ENCODE measurements around the gene MEX3B. TPM values are rescaled to one million over a fixed set of nuclear protein-coding genes. Genes with fewer than 3 reads are reported as not detected.
"Not testable (repeated sequence)": the region's sequence is repeated elsewhere in the genome, so short reads cannot be mapped to it uniquely, and the experiment has no call there.

MEX3B gene
- total RNA-seq, 1 donor from 2014 or later: 9.0 TPM

DNA sequence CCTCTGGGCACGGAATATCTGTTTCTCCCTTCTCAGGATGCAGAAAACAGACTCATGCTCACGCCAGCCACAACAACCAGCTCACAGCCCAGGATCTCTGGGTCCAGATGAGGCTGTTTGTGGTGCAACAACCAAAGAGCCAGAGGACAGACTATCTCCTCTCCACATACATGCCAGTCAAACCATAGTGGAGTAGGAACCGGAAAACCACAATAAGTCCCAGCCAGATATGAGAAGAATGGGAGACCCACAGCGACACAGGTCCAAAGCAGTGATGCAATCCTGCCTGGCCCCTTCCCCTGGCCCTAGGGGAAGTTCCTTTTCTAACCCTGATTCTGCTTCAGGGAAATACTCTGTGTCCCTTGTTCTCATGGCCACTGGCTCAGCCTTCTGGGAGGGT, 27.6 kb downstream of the MEX3B start:
- Histone ChIP-seq H3K9me3 (no peaks in the 10 kb centered on the region), H3K4me3 (no peak overlapping the region), H3K27me3 (no peaks in the 10 kb centered on the region), H3K27ac (no peak overlapping the region), H3K4me1 (no peaks in the 10 kb centered on the region), H3K36me3 (no peaks in the 10 kb centered on the region)
- no peak for DNase-seq (ENCODE audit: low spot score in 2 of 2)
- TF ChIP-seq, protein P1, sequence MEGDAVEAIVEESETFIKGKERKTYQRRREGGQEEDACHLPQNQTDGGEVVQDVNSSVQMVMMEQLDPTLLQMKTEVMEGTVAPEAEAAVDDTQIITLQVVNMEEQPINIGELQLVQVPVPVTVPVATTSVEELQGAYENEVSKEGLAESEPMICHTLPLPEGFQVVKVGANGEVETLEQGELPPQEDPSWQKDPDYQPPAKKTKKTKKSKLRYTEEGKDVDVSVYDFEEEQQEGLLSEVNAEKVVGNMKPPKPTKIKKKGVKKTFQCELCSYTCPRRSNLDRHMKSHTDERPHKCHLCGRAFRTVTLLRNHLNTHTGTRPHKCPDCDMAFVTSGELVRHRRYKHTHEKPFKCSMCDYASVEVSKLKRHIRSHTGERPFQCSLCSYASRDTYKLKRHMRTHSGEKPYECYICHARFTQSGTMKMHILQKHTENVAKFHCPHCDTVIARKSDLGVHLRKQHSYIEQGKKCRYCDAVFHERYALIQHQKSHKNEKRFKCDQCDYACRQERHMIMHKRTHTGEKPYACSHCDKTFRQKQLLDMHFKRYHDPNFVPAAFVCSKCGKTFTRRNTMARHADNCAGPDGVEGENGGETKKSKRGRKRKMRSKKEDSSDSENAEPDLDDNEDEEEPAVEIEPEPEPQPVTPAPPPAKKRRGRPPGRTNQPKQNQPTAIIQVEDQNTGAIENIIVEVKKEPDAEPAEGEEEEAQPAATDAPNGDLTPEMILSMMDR (IDR thresholded peaks at IDR 0.05): no peak
- intact Hi-C loops (cut with DNase I): no loop called here

DNA sequence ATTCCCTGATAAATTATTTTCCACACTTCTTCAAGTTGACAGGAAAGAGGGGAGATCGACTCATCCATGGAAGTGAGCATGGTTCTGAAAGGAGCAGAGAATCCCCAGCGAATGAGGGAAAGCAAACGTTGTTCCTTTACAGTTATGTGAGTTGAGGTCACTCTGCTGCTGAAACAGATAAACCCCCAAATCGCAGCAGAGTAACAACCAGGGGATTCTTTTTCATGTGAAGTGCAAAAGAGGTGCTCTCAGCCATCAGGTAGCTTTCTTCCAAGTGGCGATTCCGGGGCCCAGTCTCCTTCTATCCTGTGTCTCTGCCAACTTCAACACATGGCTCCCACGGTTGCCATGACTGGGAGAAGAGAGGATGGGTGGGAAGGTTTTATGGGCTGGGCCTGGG, 28.2 kb downstream of the MEX3B start:
- TF ChIP-seq, protein P1 (IDR thresholded peaks at IDR 0.05): no peak
- H3K36me3 ChIP-seq: no peaks in the 10 kb centered on the region
- H3K9me3 ChIP-seq: no peaks in the 10 kb centered on the region
- no peak for DNase-seq (ENCODE audit: low spot score in 2 of 2)
- no peaks in the 10 kb centered on the region for H3K27me3 ChIP-seq
- no peak overlapping the region for H3K27ac ChIP-seq
- no peaks in the 10 kb centered on the region for H3K4me1 ChIP-seq
- intact Hi-C loops (cut with DNase I): no loop called here
- H3K4me3 ChIP-seq: no peak overlapping the region

DNA sequence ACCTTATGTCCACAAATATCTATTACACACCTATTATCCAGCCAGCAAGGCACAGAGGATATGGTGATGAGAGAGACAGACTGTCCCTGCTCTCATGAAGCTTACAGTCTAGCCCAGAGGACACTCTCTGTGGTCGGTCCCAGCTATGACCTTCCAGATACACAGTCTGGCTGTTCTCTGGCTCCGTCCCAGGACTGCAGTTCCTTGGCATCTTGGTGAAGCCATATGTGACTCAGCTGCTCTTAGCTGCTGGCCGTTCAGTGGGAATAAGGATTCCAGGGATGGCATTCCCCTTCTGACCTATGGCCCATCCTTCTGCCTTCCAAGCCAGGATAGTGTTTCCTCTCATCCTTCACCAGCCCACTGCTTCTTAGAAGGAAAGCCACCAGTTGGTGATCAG, 30.8 kb downstream of the MEX3B start:
- no peaks in the 10 kb centered on the region for H3K4me1 ChIP-seq
- no peaks in the 10 kb centered on the region for H3K36me3 ChIP-seq
- no peak for DNase-seq (ENCODE audit: low spot score in 2 of 2)
- intact Hi-C loops (cut with DNase I): no loop called here
- no peak overlapping the region for H3K4me3 ChIP-seq
- H3K27ac ChIP-seq: no peak overlapping the region
- TF ChIP-seq, protein P1 (IDR thresholded peaks at IDR 0.05): no peak
- H3K27me3 ChIP-seq: no peaks in the 10 kb centered on the region
- H3K9me3 ChIP-seq: no peaks in the 10 kb centered on the region

DNA sequence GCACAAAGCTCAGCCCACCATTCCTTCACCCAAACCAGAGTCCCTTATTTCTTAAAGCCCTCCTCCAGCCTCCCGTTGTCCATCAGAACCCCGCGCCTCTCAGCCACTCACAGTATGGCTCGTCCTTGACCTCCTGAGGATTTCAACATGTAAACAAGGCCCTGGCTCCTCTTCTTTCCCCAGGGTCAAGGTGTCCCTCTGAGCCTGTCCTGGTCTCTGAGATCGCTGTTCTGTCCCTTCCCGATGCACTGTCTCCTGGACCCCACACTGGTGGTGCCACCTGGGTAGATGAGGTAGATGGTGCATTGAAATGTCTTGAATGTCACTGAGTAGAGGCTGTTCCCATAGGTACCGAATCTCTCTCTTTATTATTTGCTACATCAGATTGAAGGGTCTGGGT, 32.9 kb downstream of the MEX3B start:
- TF ChIP-seq, protein P1 (IDR thresholded peaks at IDR 0.05): no peak
- intact Hi-C loops (cut with DNase I): no loop called here
- Histone ChIP-seq H3K4me1 (no peaks in the 10 kb centered on the region), H3K27me3 (no peaks in the 10 kb centered on the region), H3K27ac (no peak overlapping the region), H3K36me3 (no peaks in the 10 kb centered on the region), H3K9me3 (no peaks in the 10 kb centered on the region), H3K4me3 (no peak overlapping the region)
- DNase-seq (ENCODE audit: low spot score in 2 of 2): no peak

DNA sequence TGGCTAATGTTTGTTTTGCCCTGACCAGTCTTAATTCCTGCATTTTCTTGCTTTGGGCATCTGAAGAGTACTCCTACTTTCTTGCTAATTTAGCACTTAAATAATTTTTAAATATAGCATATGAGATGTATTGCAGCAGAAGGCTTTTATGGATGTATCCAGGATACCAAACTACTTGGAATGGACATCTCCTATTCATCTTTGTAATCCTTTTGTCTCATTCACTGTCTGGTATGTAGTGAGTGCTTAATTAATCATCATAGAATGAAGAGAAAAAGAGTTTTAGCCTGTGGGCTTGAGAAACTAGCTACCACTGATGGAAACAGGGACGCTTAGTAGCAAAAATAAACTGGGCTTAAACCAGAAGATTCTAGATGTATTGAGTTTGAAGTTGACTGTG, 40.6 kb downstream of the MEX3B start:
- Histone ChIP-seq H3K27me3 (no peaks in the 10 kb centered on the region), H3K4me1 (no peaks in the 10 kb centered on the region), H3K4me3 (no peak overlapping the region), H3K27ac (no peak overlapping the region), H3K9me3 (no peaks in the 10 kb centered on the region), H3K36me3 (no peaks in the 10 kb centered on the region)
- intact Hi-C loops (cut with DNase I): no loop called here
- no peak for DNase-seq (ENCODE audit: low spot score in 2 of 2)
- TF ChIP-seq, protein P1 (IDR thresholded peaks at IDR 0.05): no peak

DNA sequence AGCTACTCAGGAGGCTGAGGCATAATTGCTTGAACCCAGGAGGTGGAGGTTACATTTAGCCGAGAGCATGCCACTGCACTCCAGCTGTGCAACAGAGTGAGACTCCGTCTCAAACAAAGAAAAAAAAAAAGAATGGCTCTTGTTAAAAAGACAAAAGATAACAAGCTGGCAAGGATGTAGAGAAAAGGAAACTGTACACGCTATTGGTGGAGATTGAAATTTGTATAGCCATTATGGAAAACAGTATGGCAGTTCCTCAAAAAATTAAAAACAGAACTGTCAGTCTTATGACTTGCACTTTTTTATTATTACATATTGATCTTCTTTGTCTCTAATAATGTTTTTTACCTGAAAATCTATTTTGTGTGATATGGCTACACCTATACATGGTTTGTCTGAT, 41.9 kb downstream of the MEX3B start:
- no peaks in the 10 kb centered on the region for H3K4me1 ChIP-seq
- no peak for DNase-seq (ENCODE audit: low spot score in 2 of 2)
- intact Hi-C loops (cut with DNase I): no loop called here
- H3K27me3 ChIP-seq: no peaks in the 10 kb centered on the region
- H3K36me3 ChIP-seq: no peaks in the 10 kb centered on the region
- H3K27ac ChIP-seq: no peak overlapping the region
- TF ChIP-seq, protein P1 (IDR thresholded peaks at IDR 0.05): no peak
- H3K9me3 ChIP-seq: no peaks in the 10 kb centered on the region
- H3K4me3 ChIP-seq: no peak overlapping the region

DNA sequence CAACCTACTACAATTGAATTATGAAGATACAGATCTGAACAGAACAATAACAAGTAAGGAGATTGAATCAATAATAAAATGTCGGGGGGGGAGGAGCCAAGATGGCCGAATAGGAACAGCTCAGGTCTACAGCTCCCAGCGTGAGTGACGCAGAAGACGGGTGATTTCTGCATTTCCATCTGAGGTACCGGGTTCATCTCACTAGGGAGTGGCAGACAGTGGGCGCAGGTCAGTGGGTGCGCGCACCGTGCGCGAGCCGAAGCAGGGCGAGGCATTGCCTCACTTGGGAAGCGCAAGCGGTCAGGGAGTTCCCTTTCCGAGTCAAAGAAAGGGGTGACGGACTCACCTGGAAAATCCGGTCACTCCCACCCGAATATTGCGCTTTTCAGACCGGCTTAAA, 50.7 kb downstream of the MEX3B start:
- intact Hi-C loops (cut with DNase I); H3K27ac ChIP-seq; DNase-seq (ENCODE audit: low spot score in 2 of 2); H3K36me3 ChIP-seq; H3K27me3 ChIP-seq; H3K4me1 ChIP-seq; H3K4me3 ChIP-seq: not testable (repeated sequence)
- H3K9me3 ChIP-seq: peaks cover 0 to 18% of the 10 kb centered on the region in 2 donors
